Inflammatory macrophage (primary cell): ENCODE measurements around the gene DNAH5.
A peak's percentile ranks its signal among the peaks of the same experiment; 100 is the strongest.
"Not testable (repeated sequence)": the region's sequence is repeated elsewhere in the genome, so short reads cannot be mapped to it uniquely, and the experiment has no call there.

Source experiments
- DNase-seq, 2 donors: peaks; one replicate each; pipeline ENCODE4 v3.0.0-alpha.2; 2020 to 2022
- total RNA-seq, 18 experiments: gene quantifications; one replicate each; lab custom pipeline; 2026; ENCODE audit warnings: mixed read lengths in 6 of 18, inconsistent platforms in 2 of 18; lab: John Stamatoyannopoulos, UW

DNAH5 gene, protein sequence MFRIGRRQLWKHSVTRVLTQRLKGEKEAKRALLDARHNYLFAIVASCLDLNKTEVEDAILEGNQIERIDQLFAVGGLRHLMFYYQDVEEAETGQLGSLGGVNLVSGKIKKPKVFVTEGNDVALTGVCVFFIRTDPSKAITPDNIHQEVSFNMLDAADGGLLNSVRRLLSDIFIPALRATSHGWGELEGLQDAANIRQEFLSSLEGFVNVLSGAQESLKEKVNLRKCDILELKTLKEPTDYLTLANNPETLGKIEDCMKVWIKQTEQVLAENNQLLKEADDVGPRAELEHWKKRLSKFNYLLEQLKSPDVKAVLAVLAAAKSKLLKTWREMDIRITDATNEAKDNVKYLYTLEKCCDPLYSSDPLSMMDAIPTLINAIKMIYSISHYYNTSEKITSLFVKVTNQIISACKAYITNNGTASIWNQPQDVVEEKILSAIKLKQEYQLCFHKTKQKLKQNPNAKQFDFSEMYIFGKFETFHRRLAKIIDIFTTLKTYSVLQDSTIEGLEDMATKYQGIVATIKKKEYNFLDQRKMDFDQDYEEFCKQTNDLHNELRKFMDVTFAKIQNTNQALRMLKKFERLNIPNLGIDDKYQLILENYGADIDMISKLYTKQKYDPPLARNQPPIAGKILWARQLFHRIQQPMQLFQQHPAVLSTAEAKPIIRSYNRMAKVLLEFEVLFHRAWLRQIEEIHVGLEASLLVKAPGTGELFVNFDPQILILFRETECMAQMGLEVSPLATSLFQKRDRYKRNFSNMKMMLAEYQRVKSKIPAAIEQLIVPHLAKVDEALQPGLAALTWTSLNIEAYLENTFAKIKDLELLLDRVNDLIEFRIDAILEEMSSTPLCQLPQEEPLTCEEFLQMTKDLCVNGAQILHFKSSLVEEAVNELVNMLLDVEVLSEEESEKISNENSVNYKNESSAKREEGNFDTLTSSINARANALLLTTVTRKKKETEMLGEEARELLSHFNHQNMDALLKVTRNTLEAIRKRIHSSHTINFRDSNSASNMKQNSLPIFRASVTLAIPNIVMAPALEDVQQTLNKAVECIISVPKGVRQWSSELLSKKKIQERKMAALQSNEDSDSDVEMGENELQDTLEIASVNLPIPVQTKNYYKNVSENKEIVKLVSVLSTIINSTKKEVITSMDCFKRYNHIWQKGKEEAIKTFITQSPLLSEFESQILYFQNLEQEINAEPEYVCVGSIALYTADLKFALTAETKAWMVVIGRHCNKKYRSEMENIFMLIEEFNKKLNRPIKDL (N-terminal part only)
- total RNA-seq, result 0 to 1.4 (median 0.12) reads per million in 18 experiments

DNA sequence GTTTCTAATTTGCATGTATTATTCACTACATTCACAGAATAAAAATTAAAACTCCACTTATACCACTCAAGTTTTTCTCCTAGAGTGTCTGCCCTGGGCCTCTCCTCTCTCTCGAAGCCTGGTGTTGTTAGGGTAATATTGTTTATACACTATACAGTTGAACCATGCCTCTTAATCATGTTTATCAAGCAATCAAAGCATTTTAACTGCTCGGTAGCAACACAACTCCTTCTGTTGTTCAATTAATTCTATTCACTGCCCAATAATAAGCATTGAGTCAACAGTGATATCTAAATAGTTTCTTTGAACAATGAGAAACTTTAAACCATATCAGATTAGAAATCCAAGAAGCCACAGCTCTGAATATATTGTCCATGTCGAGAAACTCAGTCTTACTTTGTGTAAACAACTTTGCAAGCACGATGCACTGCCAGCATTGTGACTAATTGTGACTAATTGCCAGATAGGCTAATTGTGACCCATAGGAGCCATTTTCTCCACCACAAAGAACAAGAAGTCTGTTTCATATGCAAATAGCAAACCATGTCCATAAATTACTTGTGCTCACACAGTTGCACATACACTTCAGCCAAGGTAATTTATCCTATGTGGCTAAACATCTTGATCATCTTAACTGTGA is at the start of gene DNAH5:
Gene DNAH5 (minus strand): TSS at position 129 of the 640 bp plus-strand sequence. CDS start 250 bp downstream, outside the sequence.
- DNase-seq, result no peak

DNA sequence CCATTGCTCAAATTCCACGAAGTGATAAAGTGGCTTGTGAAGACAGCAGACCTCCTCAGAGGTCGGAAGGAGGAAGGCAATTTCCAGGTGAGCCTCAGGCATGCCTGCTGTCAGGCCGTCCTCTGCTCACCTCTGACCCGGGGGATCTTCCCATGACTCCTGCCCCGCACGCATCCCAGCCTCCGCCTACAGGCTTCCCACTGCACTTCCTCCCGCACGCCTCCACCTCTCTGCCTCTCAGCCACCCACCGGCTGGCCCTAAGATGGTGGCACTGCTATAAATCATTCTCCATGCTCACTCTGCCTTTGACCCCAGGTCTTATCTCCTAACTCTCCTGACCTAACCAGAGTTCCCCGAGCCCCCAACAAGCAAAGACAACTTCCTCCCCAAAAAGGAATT is 49.4 kb upstream of the DNAH5 start:
- DNase-seq, result no peak

DNA sequence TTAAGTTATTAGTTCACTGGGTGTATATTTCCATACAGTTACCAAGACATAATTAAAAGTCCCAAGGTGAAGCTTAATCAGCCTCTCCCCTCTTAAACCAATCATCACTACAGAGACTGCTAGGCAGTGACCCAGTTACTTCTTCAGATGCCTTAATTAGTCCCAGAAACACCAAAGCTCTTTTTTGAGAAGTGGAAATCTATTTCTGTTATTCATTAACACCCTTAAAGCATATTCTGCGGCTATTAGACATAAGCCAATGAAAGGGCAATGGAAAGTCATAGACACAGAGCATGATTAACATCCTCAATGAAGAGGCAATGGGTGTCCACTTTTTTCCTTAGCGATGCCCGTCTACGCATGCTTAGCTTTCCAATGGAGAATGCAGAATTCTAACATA is 48.3 kb upstream of the DNAH5 start:
- DNase-seq, result no peak

DNA sequence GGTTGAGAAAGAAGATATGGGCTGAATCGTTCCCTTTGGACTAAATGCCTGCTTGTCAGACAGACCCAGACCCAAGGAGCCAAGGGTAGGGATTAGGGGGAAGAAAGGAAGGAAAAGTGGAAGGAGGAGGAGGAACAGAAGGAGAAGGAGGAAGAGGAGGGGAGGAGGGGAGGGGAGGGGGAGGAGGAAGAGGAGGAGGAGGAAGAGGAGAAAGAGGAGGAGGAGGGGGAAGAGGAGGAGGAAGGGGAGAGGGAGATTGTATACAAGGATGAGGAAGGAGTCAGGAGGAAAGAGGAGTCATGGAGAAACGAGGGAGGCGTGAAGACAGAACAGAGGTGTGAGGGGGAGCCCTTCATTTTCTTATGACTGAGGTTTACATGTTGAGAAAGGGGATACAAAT is 46.9 kb upstream of the DNAH5 start:
- DNase-seq, result no peak

DNA sequence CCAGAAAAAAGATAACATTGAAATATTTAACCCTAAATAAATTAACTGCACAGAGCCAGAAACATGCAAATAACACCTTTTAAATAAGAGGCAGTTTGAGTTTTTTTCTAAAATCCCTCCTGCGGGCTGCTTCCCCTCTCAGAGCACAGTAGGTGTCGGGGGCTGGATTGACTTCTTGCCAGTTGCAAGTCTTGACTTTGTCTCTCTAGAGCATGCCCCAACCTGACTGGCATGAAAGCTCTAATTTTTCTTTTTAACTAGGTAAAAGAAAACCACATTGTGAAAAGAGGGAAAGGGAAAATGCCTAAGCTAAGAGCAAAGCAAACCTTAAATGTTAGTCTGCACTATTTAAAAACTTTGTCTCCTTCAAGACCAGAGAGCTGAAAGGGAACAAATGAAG is 46.4 kb upstream of the DNAH5 start:
- DNase-seq, result no peak

DNA sequence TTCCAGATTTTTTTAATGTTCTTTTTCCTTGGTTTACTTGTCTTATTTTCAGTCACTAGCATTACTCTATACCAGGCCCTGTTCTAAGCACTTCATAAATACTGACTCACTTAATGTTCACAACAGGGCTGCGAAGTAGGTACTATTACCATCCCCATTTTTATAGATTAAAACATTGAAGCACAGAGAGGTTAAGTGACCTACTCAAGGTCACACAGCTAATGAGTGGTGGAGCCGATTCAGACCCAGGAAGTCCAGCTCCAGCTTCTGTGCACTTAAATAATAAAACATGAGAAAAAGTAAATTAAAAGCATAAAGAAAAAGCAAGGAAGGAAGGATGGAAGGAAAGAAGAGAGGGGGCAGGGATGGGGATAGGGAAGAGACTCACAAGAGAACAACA is 45.3 kb upstream of the DNAH5 start:
- no peak for DNase-seq

DNA sequence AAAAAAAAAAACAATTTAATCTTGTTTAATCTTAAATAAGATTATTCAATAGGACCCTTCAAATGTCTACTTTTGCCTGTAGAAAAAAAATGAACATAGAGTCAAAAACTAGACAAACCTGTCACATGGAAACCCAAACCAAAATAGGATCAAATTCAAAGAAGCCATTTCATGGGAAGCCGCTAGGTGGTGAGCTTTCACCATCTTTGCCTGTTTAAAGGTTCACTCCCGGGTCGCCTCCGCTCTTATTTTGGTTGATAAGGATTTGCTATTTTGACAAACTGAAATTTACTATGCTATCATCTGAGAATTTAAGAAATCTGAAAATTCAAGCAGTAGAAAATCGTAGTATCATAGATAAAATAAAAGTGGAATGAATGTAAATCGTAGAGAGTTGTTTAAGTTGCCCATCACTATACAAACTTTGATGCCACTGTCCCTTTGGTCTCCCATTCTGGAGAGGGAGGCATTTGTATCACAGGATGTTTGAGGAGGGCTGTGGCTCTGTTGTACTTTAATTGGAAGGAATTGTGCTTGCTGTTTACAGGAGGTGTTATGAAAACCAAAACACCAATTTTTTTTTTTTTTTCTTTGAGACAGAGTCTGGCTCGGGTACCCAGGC is 43.5 kb upstream of the DNAH5 start:
- peak; percentile 65 to 66 for DNase-seq

DNA sequence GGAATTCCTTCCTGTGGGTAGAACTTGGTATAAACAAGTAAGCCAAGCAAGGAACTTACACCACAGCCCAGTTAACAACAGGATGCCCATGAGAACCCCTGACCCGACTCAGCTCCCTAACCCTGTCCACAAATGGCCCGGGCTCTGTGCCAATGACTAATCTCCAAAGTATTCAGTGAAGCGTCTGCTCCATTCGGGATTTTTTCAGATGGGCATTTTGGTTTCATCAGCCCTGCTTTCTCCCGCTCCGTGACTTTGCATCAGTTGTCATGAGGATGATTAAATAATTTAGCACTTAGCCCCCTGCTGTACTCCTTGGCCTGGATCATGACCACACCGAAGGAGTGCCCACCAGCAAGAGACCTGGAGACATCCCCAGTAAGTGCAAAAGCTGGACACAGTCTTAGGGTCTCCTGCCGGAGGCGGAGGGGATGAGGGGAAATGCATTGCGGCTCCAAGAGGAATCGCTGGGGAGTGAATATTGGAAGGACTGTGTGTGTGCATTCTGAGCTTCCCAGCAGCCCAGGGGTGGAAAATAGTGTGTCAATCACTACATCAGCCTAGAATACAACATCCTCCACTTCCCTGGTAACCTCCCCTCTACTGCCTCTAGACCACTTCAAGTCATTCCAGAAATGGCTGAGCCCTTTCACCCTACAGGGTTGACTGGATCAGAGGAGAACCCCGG is 41.4 kb upstream of the DNAH5 start:
- DNase-seq, result no peak

DNA sequence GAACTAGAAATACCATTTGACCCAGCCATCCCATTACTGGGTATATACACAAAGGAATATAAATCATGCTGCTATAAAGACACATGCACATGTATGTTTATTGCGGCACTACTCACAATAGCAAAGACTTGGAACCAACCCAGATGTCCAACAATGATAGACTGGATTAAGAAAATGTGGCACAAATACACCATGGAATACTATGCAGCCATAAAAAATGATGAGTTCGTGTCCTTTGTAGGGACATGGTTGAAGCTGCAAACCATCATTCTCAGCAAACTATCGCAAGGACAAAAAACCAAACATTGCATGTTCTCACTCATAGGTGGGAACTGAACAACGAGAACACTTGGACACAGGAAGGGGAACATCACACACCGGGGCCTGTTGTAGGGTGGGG is 40.4 kb upstream of the DNAH5 start:
- not testable (repeated sequence) for DNase-seq

DNA sequence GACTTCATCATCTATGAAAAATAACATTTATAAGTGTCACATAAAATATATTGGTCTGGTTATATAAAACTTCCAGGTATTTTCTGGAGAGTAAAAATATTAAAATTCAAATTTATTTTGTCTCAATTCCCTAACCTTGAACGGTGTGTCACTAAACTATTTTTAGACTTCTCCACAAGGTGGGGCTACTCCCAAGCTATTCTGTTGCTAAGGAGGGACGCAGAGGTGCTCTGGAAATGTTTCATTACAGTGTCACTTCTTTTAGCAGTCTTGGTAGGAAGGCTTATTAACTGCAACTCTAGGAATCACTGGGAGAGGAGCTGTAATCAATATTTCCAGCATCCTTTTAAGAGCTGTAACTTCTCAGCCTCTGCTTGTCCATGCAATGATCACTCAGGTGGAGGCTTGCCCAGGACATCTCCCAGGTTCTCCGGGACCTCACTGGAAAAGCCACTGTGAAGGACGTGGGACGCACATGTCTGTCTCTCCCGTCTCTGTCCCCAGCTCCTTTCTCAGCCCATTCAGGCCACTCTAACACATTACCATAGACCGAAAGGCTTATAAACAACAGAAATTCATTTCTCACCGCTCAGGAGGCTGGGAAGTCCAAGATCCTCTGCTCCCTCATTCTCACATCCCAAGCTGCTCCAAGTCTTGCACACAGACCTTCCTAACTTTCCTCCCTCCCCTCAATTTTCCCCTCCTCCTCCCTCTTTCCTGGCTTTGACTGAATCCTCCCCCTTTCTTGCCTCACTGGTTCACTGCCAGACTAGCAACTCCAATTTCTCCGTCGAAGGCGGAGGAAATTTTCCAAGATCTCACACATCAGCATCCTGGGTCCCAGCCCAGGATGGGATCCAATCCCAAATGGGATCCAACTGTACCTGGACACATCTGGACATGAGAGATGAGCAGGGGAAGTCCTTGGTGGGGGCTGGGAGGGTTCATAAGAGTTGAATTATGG is 32.7 kb upstream of the DNAH5 start:
- no peak for DNase-seq

DNA sequence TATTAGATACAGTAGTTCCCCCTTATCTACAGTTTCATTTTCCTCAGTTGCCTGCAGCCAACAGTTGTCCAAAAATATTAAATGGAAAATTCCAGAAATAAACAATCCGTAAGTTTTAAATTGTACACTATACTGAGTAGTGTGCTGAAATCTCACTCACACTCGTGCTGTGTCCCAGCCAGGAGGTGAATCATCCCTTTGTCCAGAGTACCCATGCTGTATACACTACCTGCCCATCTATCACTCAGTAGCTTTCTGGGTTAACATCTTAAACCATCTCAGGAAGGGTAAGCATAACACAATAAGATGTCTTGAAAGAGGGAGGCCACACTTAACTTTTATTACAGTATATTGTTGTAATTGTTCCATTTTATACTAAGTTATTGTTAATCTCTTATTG is 31.7 kb upstream of the DNAH5 start:
- DNase-seq, result no peak

DNA sequence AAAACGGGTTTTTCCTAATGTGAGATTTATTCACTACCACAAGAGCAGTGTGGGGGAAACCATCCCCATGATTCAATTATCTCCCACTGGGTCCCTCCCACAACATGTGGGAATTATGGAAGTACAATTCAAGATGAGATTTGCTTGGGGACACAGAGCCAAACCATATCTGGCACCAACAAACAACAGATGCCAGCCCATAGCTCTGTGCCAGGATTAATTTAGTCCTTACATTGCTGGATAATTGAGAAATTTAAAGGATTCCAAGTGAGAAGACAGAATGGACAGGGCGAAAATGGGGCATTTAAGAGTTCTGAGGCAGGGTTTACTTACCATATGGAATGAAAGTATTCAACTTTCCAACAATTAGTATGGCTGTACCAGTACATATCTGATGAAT is 30.8 kb upstream of the DNAH5 start:
- no peak for DNase-seq

DNA sequence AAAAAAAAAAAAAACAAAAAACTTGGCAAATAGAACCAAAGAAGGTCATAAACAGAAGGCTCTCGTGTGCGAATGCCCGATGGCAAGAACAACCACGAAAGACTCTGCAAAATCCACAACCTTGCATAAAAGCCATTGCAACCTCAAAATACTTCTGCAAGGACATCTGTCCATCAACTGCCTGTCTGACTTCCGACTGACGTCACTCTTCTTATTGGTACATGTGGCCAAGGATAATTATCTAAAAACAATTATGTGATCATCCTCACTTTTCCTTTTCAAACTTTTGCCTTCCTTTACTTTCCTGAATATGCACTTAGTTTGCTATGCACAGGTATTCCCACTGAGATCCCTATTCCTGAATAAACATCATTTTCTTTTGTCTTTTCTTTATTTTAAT is 29.2 kb upstream of the DNAH5 start:
- no peak for DNase-seq

DNA sequence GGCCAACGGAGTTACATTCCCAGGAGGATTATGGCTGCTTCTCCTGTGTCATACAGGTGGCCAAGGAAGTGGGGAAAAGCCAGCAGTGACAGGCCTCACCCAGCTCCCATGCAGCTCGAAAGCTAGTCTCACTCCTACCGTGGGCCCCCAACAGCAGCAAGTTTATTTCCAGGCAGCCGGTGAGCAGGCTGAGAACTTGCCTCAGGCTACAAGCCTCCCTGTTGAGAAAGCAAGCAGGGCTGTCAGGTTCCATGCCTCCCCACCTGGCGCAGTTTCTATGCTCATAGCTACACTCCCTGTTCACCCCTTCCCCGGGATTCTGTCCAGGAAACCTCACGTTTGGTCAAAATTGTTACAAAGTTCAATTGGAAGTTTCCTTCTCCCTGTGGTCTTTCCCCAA is 27.5 kb upstream of the DNAH5 start:
- DNase-seq, result no peak

DNA sequence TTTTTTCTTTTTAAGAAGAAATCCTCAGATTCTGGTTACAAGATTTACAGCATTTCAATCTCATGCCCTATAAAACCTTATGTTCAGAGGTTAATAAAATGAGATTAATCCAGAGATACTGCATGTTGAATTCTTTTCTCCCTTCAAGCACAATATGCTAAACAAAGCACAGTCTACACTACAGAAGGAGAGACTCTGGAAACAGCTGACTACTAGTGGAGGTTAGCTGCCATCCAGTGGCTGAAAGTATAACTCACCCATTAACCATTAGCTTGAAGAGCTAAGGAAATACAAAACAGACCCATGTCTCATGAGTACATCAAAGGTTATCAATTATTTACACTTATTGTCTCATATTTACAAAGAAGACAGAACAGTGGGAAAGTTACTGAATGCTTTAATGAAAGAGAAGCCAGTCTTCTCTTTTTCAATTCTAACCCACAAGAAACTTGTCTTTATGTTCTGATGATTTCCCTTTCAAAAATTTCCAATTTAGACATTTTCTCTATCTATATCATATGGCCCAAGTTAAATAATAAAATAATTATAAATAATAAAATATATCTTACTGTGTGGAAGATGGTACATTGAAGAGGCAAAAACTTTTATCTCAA is 12.7 kb upstream of the DNAH5 start:
- peak; percentile 42 to 51 for DNase-seq

DNA sequence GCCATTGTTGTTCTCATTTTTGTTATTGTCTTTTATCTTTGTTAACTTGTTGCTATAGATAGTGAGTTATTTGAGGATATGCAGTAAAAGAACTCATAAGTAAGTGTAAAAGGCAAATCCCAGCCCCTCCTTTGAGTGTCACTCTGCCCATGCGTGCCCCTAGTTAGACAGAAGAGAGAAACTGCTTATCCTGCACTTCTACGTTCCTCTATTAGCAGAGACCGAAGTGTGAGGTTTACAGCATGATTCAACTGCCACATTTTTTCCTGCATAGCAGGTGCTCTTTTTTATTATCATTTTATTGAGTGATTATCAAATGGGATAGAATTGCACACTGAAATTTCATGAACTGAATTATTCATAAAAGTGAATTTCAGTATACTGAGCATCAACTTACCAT is 12.0 kb upstream of the DNAH5 start:
- no peak for DNase-seq

DNA sequence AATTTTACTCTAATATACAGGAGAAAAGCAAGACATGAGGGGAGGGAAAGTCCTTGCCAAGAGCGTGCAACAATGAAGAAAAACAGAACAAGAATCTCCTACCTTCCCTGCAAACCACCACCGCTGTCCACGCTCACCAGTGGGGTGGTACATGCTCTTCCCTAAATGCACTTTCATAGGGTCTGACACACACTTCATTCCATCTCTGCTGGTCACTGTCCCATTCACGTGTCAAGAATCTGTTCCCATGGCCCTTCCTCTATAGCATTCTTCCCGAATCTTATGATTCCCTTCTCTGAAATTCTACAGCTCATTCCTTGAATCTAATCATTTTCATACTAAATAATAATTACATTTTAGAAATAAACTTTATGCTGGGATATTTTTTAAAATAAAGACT is 11.4 kb upstream of the DNAH5 start:
- DNase-seq, result no peak

DNA sequence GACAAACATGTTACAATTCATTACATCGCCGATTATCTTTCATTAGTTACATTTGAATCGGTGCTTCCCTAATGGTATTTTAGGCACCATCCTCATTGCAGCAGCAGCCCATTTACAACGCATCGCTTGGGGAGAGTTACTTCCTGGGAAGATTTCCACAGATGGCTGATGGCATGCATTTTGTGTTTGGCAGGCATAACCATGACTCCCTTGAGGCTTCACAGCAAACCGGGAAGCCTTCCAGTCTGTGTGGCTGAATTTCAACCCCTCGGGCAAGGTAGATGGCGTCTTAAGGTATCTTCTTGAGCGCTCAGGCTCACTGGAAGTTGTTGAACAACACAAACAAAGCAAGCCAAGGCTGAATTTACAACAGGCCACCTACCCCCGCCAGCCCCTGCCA is 1.6 kb upstream of the DNAH5 start:
- DNase-seq, result no peak

DNA sequence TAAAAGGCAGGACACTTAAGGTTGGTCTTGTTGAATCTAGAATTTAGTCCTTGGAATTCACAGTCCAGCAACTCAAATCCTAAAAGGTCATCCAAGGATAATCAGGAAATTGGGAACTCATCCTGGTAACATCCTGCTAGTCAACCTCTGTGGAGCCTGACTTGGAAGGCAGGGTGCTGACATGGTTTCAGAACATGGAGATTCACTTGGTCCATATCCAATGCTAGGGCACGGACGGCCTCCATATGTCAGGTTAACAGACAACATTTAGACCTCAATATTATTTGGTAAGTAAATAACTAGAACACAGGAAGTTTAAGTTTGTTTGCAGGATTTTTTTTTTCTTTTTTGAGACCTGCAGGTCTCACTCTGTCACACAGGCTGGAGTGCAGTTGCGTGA is 783 bp upstream of the DNAH5 start:
- no peak for DNase-seq

DNA sequence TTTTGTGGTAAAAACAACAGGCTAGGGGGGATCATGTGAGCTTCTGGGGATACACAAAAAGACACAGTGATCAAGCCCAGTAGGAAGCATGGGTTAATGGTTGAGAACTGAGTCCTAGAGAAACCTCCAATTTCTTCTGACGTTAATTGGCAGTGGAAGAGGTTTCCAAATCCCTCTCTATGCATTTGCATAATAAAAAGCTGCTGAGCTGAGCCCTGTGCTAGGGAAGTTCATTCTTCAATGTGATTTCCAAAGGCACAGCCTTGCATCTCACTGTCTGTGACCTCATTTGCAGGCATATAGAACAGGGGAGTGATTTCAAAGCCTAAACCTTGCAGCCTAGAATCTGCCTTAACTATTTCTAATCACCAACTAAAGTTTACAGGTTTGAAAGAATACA is 812 bp downstream of the DNAH5 start:
- no peak for DNase-seq
